ENCODE results near the gene EP400. TPM values are rescaled to one million over a fixed set of nuclear protein-coding genes. Genes with fewer than 3 reads are reported as not detected.

Gene EP400
- total RNA-seq, 1 donor from 2014 or later = 35.9 TPM

DNA sequence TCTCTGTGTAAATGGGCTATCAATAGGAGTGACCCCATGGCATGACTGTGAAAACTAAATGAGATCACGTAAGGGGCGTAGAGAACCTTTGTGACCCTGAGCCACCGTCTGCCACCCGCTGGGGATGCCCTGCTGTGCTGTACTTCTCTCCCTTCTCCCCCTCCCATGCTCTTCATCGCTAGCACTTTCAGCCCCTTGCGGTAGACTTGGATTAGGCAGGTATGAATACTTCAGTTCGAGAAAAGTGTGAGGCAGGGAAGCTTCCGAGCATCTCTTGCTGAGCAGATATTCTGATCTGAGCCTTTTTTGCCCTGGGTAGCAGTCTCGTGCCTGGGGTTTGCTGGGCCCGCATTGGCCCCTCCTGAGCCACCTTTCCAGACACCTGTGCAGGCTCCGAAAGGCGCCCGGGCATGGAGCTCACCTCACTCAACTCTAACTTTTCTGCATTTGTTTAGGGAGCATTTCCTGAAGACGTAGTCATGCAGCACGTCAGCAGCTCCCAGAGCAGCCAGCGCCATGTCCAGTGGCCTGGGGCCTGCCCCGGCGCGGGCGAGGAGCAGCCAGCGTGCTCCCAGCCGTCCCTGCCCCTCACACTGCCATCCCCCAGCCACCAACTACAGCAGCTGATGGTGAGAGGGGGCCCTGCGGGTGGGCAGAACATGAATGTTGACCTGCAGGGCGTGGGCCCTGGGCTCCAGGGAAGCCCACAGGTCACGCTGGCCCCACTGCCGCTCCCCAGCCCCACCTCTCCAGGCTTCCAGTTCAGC is 154.0 kb downstream of the EP400 start:
- H3K4me3 Mint-ChIP-seq (ENCODE audit: unreplicated experiment) = no peak overlapping the region
- H3K36me3 Mint-ChIP-seq (ENCODE audit: low read depth) = peaks cover 19% of the 10 kb centered on the region
- DNase-seq (ENCODE audit: low spot score) = no peak
- TF ChIP-seq CTCF (IDR thresholded peaks at IDR 0.05) = no peak
- no peaks in the 10 kb centered on the region for H3K9me3 Mint-ChIP-seq (ENCODE audit: low read depth)
- no peak overlapping the region for H3K27ac Mint-ChIP-seq (ENCODE audit: unreplicated experiment)
- H3K4me1 Mint-ChIP-seq (ENCODE audit: low read depth) = peaks cover 9% of the 10 kb centered on the region
- no peaks in the 10 kb centered on the region for H3K27me3 Mint-ChIP-seq (ENCODE audit: low read depth)

DNA sequence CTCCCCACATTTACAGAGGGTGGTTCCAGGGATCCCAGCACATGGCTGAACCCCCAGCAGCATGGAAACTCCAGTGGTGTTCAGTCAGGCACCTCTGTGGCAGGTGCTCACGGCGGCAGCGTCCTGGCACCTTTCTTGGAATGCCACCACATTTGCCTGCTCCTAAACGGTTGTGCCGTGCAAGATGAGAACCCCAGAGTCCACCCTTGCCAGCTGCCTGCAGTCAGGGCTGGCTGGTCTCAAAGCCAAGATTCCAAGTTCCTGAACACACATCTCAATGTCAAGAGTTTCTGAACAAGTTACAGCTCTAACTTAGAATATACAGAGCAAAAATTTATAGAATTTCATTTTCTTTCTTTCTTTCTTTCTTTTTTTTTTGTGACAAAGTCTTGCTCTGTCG is 155.7 kb downstream of the EP400 start:
- Mint-ChIP-seq H3K27ac (ENCODE audit: unreplicated experiment) (no peak overlapping the region), H3K4me3 (ENCODE audit: unreplicated experiment) (no peak overlapping the region), H3K27me3 (ENCODE audit: low read depth) (no peaks in the 10 kb centered on the region), H3K9me3 (ENCODE audit: low read depth) (no peaks in the 10 kb centered on the region), H3K36me3 (ENCODE audit: low read depth) (peaks cover 23% of the 10 kb centered on the region), H3K4me1 (ENCODE audit: low read depth) (peaks cover 9% of the 10 kb centered on the region)
- TF ChIP-seq CTCF (IDR thresholded peaks at IDR 0.05) = no peak
- no peak for DNase-seq (ENCODE audit: low spot score)

DNA sequence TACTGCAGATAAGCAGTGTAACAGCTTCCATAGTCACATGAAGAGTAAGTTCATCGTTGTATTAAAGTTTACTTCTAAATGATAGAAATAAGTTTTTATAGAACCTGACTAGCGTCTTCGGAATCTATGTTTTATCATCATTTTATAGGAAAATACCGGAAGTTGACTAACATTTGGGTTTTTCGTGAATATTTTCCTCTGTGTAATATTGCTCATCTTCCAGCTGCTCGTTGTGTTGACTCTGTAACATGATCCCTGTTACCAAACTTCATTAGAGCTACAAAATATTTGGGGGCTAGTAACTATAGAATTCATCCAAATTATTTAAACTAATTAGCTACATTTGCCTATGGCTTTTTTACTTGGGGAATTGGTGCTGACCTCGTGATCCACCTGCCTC is 157.2 kb downstream of the EP400 start:
- DNase-seq (ENCODE audit: low spot score) = no peak
- Mint-ChIP-seq H3K4me3 (ENCODE audit: unreplicated experiment) (no peak overlapping the region), H3K9me3 (ENCODE audit: low read depth) (no peaks in the 10 kb centered on the region), H3K27ac (ENCODE audit: unreplicated experiment) (no peak overlapping the region), H3K27me3 (ENCODE audit: low read depth) (no peaks in the 10 kb centered on the region), H3K4me1 (ENCODE audit: low read depth) (peaks cover 9% of the 10 kb centered on the region), H3K36me3 (ENCODE audit: low read depth) (peaks cover 28% of the 10 kb centered on the region)
- no peak for TF ChIP-seq CTCF (IDR thresholded peaks at IDR 0.05)

GRCh38 chr12:132108211-132108832 is 158.6 kb downstream of the EP400 start:
- no peak overlapping the region for H3K4me3 Mint-ChIP-seq (ENCODE audit: unreplicated experiment)
- no peak for TF ChIP-seq CTCF (IDR thresholded peaks at IDR 0.05)
- no peak for DNase-seq (ENCODE audit: low spot score)
- H3K36me3 Mint-ChIP-seq (ENCODE audit: low read depth) = peaks cover 31% of the 10 kb centered on the region
- peaks cover 9% of the 10 kb centered on the region for H3K4me1 Mint-ChIP-seq (ENCODE audit: low read depth)
- H3K27ac Mint-ChIP-seq (ENCODE audit: unreplicated experiment) = no peak overlapping the region
- no peaks in the 10 kb centered on the region for H3K9me3 Mint-ChIP-seq (ENCODE audit: low read depth)
- H3K27me3 Mint-ChIP-seq (ENCODE audit: low read depth) = no peaks in the 10 kb centered on the region

GRCh38 chr12:132109741-132110140 is 160.0 kb downstream of the EP400 start:
- Mint-ChIP-seq H3K27ac (ENCODE audit: unreplicated experiment) (no peak overlapping the region), H3K27me3 (ENCODE audit: low read depth) (no peaks in the 10 kb centered on the region), H3K4me3 (ENCODE audit: unreplicated experiment) (no peak overlapping the region), H3K4me1 (ENCODE audit: low read depth) (peaks cover 9% of the 10 kb centered on the region), H3K36me3 (ENCODE audit: low read depth) (peaks cover 38% of the 10 kb centered on the region), H3K9me3 (ENCODE audit: low read depth) (no peaks in the 10 kb centered on the region)
- DNase-seq (ENCODE audit: low spot score) = no peak
- TF ChIP-seq CTCF (IDR thresholded peaks at IDR 0.05) = no peak

Data from chondrocyte (in vitro differentiated cells).